H9 (cell line): ENCODE data around the gene SOX4. TPM values are rescaled to one million over a fixed set of nuclear protein-coding genes. Genes with fewer than 3 reads are reported as not detected.

Source experiments
- DNase-seq: peaks from one replicate; pipeline ENCODE4 v3.0.0-alpha.2; 2017
- H2AFZ ChIP-seq: one replicate; pipeline ENCODE4 v1.6.1; 2013; ENCODE audit warnings: mild to moderate bottlenecking, low read length, control low read depth, moderate library complexity
- H2AK5ac ChIP-seq: 2 replicates; pipeline ENCODE4 v1.6.1; 2013; ENCODE audit warnings: low read length, control low read depth, mixed read lengths; ENCODE audit not compliant: insufficient read length
- H2BK120ac ChIP-seq: one replicate; pipeline ENCODE4 v1.6.1; 2013; ENCODE audit warnings: low read depth, mild to moderate bottlenecking, low read length, control low read depth, inconsistent platforms; ENCODE audit not compliant: poor library complexity, severe bottlenecking
- H2BK12ac ChIP-seq: 2 replicates; pipeline ENCODE4 v1.6.1; 2013; ENCODE audit warnings: low read length, control low read depth, mixed read lengths, low read depth; ENCODE audit not compliant: insufficient read length
- H2BK15ac ChIP-seq: 2 replicates; pipeline ENCODE4 v1.6.1; 2013; ENCODE audit warnings: low read depth, low read length, control low read depth
- H2BK20ac ChIP-seq: one replicate; pipeline ENCODE4 v1.6.1; 2013; ENCODE audit warnings: low read depth, mild to moderate bottlenecking, low read length, control low read depth, inconsistent platforms; ENCODE audit not compliant: poor library complexity, severe bottlenecking
- H2BK5ac ChIP-seq: 2 replicates; pipeline ENCODE4 v1.6.1; 2013; ENCODE audit warnings: low read length, control low read depth, mixed read lengths; ENCODE audit not compliant: insufficient read length
- H3K14ac ChIP-seq: 2 replicates; pipeline ENCODE4 v1.6.1; 2013; ENCODE audit warnings: low read length, control low read depth; ENCODE audit not compliant: insufficient read depth
- H3K18ac ChIP-seq: 2 replicates; pipeline ENCODE4 v1.6.1; 2013; ENCODE audit warnings: low read depth, mild to moderate bottlenecking, mixed read lengths, low read length, control low read depth; ENCODE audit not compliant: insufficient read length
- H3K23ac ChIP-seq: 2 replicates; pipeline ENCODE4 v1.6.1; 2013; ENCODE audit warnings: low read length, control low read depth, mixed read lengths, low read depth; ENCODE audit not compliant: insufficient read length
- H3K23me2 ChIP-seq: 2 replicates; pipeline ENCODE4 v1.6.1; 2013; ENCODE audit warnings: low read depth, mild to moderate bottlenecking, mixed read lengths, low read length, control low read depth; ENCODE audit not compliant: insufficient read length, poor library complexity, severe bottlenecking
- H3K27ac ChIP-seq: 2 replicates; pipeline ENCODE4 v1.5.1; 2013; ENCODE audit warnings: low read length, control low read depth, mixed read lengths, low read depth; ENCODE audit not compliant: insufficient read length
- H3K27me3 ChIP-seq: 2 replicates; pipeline ENCODE4 v1.6.1; 2013; ENCODE audit warnings: low read length, control low read depth, inconsistent platforms; ENCODE audit not compliant: insufficient read depth
- H3K4ac ChIP-seq: 2 replicates; pipeline ENCODE4 v1.6.1; 2013; ENCODE audit warnings: low read depth, mild to moderate bottlenecking, control low read depth, inconsistent platforms, low read length, moderate library complexity
- H3K4me1 ChIP-seq: 2 replicates; pipeline ENCODE4 v1.6.1; 2013; ENCODE audit warnings: low read length, control low read depth, inconsistent platforms; ENCODE audit not compliant: insufficient read depth
- H3K4me2 ChIP-seq: 2 replicates; pipeline ENCODE4 v1.6.1; 2013; ENCODE audit warnings: low read length, control low read depth, mixed read lengths; ENCODE audit not compliant: insufficient read length, insufficient read depth
- H3K56ac ChIP-seq: 2 replicates; pipeline ENCODE4 v1.6.1; 2013; ENCODE audit warnings: low read depth, mild to moderate bottlenecking, mixed read lengths, low read length, control low read depth; ENCODE audit not compliant: insufficient read length
- H3K79me1 ChIP-seq: 2 replicates; pipeline ENCODE4 v1.6.1; 2013; ENCODE audit warnings: low read depth, mild to moderate bottlenecking, moderate library complexity, low read length, control low read depth, inconsistent platforms; ENCODE audit not compliant: insufficient read depth, poor library complexity, severe bottlenecking
- H3K79me2 ChIP-seq: 2 replicates; pipeline ENCODE4 v1.6.1; 2013; ENCODE audit warnings: low read length, control low read depth, inconsistent platforms; ENCODE audit not compliant: insufficient read depth
- H3K9ac ChIP-seq: 2 replicates; pipeline ENCODE4 v1.6.1; 2013; ENCODE audit warnings: low read length, control low read depth, mixed read lengths; ENCODE audit not compliant: insufficient read length; ENCODE audit errors: extremely low read depth
- H3K9me3 ChIP-seq: one replicate; pipeline ENCODE4 v1.6.1; 2013; ENCODE audit warnings: low read depth, low read length, inconsistent platforms; ENCODE audit not compliant: control insufficient read depth
- H3T11ph ChIP-seq: one replicate; pipeline ENCODE4 v1.6.1; 2013; ENCODE audit warnings: mild to moderate bottlenecking, low read length, control low read depth, inconsistent platforms
- H4K20me1 ChIP-seq: one replicate; pipeline ENCODE4 v1.6.1; 2013; ENCODE audit not compliant: control insufficient read depth, insufficient read length, insufficient read depth
- H4K5ac ChIP-seq: 2 replicates; pipeline ENCODE4 v1.6.1; 2013; ENCODE audit warnings: low read depth, mild to moderate bottlenecking, mixed read lengths, low read length, control low read depth; ENCODE audit not compliant: insufficient read length
- H4K8ac ChIP-seq: replicated peaks from 2 replicates; pipeline ENCODE4 v1.6.1; 2013; ENCODE audit warnings: low read length, control low read depth, mixed read lengths, low read depth; ENCODE audit not compliant: insufficient read length
- H4K91ac ChIP-seq: 2 replicates; pipeline ENCODE4 v1.6.1; 2013; ENCODE audit warnings: low read depth, mild to moderate bottlenecking, moderate library complexity, mixed read lengths, low read length, control low read depth; ENCODE audit not compliant: insufficient read length
- H3K27ac Mint-ChIP-seq, 3 experiments: 2 replicates in 2 of 3; 3 replicates in 1 of 3; pipeline ENCODE4 v1.8.0; 2020 to 2021; ENCODE audit warnings: mixed read lengths in 3 of 3, mild to moderate bottlenecking in 1 of 3, moderate library complexity in 1 of 3
- H3K27me3 Mint-ChIP-seq: 2 replicates; pipeline ENCODE4 v1.8.0; 2021; ENCODE audit warnings: low read depth, mild to moderate bottlenecking, moderate library complexity, mixed read lengths
- H3K36me3 Mint-ChIP-seq, 3 experiments: 2 replicates in 2 of 3; 3 replicates in 1 of 3; pipeline ENCODE4 v1.8.0; 2020 to 2021; ENCODE audit warnings: low read depth in 3 of 3, mixed read lengths in 3 of 3; ENCODE audit not compliant: insufficient read depth in 1 of 3
- H3K4me1 Mint-ChIP-seq, 2 experiments: 2 replicates each; pipeline ENCODE4 v1.8.0; 2020; ENCODE audit warnings: mixed read lengths in 2 of 2
- H3K4me3 Mint-ChIP-seq, 2 experiments: 2 replicates in 1 of 2; 3 replicates in 1 of 2; pipeline ENCODE4 v1.8.0; 2020 to 2021; ENCODE audit warnings: mild to moderate bottlenecking in 2 of 2, mixed read lengths in 2 of 2, moderate library complexity in 1 of 2
- H3K9me3 Mint-ChIP-seq, 2 experiments: 2 replicates in 1 of 2; 3 replicates in 1 of 2; pipeline ENCODE4 v1.8.0; 2020; ENCODE audit warnings: mild to moderate bottlenecking in 2 of 2, mixed read lengths in 2 of 2, moderate library complexity in 1 of 2
- WGBS: extraction: QIAGEN DNeasy Blood & Tissue Kit; methylation state at CpG from one replicate; pipeline ENCODE4 v1.1.7; 2013; ENCODE audit warnings: missing lambda C conversion rate, low lambda C conversion rate, mixed read lengths; ENCODE audit not compliant: insufficient read length; ENCODE audit errors: extremely low coverage; 5-methylcytosine and 5-hydroxymethylcytosine counted together
- total RNA-seq: library from RNA; stranded (reverse); gene quantifications from 2 replicates; pipeline ENCODE4 v1.2.1, GENCODE V29; 2021
- TF ChIP-seq, protein P1 (sequence below): fragments of 200-600 bp; sonication (generic); conservative IDR thresholded peaks from 3 replicates; pipeline ENCODE4 v1.8.0; 2021; ENCODE audit warnings: antibody characterized with exemption, mild to moderate bottlenecking

Gene SOX4
- total RNA-seq, 1 experiment from 2014 or later: 108 TPM

DNA sequence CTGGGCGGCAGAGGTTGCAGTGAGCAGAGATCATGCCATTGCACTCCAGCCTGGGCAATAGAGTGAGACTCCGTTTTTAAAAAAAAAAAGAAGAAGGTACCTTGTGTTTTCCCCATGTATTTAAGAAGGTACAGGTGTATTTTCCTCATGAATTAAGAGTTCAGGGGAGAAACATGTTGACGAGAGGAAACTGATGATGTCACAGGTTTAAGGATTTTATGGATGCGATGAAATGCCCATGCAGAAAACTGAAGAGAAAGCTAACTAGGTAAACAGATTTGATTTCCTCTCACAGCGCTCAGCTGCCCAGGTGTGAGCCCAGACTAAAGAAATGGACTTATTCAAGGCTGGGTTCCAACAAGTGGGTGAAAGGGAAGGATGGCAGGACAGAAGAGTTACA lies 38.4 kb upstream of the SOX4 start:
- Histone ChIP-seq H3K23me2 (no peaks in the 10 kb centered on the region), H3T11ph (no peak overlapping the region), H4K20me1 (no peaks in the 10 kb centered on the region), H3K79me2 (no peaks in the 10 kb centered on the region), H3K79me1 (no peaks in the 10 kb centered on the region), H3K27ac (no peak overlapping the region), H3K56ac (no peak overlapping the region), H4K91ac (no peak overlapping the region), H2AK5ac (no peak overlapping the region), H2BK20ac (no peak overlapping the region), H2BK5ac (no peak overlapping the region), H2BK120ac (no peak overlapping the region), H2BK12ac (no peak overlapping the region), H4K5ac (no peak overlapping the region), H2AFZ (no peak overlapping the region), H3K9me3 (no peaks in the 10 kb centered on the region), H3K4me1 (peaks cover 5% of the 10 kb centered on the region; the same call in 1 of the 2 replicates), H3K4me2 (no peak overlapping the region), H3K27me3 (no peaks in the 10 kb centered on the region), H3K23ac (no peak overlapping the region), H3K9ac (no peak overlapping the region), H3K4ac (no peak overlapping the region), H2BK15ac (no peak overlapping the region), H3K14ac (no peak overlapping the region), H4K8ac (no peak overlapping the region), H3K18ac (no peak overlapping the region)
- Mint-ChIP-seq H3K9me3 (peaks cover 0 to 7% of the 10 kb centered on the region in 2 experiments; a peak in 3 of 5 replicates), H3K27me3 (no peaks in the 10 kb centered on the region), H3K36me3 (peaks cover 0 to 4% (median 3%) of the 10 kb centered on the region in 3 experiments; a peak in 2 of 7 replicates), H3K4me1 (peaks cover 5 to 9% of the 10 kb centered on the region in 2 experiments), H3K27ac (no peak overlapping the region), H3K4me3 (no peak overlapping the region)
- WGBS: no CpG with 5 or more reads among the region's 5 CpGs
- DNase-seq: no peak
- TF ChIP-seq, protein P1, sequence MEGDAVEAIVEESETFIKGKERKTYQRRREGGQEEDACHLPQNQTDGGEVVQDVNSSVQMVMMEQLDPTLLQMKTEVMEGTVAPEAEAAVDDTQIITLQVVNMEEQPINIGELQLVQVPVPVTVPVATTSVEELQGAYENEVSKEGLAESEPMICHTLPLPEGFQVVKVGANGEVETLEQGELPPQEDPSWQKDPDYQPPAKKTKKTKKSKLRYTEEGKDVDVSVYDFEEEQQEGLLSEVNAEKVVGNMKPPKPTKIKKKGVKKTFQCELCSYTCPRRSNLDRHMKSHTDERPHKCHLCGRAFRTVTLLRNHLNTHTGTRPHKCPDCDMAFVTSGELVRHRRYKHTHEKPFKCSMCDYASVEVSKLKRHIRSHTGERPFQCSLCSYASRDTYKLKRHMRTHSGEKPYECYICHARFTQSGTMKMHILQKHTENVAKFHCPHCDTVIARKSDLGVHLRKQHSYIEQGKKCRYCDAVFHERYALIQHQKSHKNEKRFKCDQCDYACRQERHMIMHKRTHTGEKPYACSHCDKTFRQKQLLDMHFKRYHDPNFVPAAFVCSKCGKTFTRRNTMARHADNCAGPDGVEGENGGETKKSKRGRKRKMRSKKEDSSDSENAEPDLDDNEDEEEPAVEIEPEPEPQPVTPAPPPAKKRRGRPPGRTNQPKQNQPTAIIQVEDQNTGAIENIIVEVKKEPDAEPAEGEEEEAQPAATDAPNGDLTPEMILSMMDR: no peak
